Hematopoietic multipotent progenitor cell treated with erythropoietin and hydrocortisone succinate and interleukin-3 and kit ligand, for 4 days (in vitro differentiated cells): ENCODE measurements around the gene CHRNB4.

Experiments used
- DNase-seq: peaks from one replicate; pipeline ENCODE4 v3.0.0-alpha.2; 2015

CHRNB4 gene

GRCh38 chr15:78668987-78669386 lies 28.0 kb upstream of the CHRNB4 start:
- no peak for DNase-seq

GRCh38 chr15:78667578-78668236 lies 26.7 kb upstream of the CHRNB4 start:
- no peak for DNase-seq

GRCh38 chr15:78666010-78666409 lies 25.0 kb upstream of the CHRNB4 start:
- DNase-seq, result no peak

DNA sequence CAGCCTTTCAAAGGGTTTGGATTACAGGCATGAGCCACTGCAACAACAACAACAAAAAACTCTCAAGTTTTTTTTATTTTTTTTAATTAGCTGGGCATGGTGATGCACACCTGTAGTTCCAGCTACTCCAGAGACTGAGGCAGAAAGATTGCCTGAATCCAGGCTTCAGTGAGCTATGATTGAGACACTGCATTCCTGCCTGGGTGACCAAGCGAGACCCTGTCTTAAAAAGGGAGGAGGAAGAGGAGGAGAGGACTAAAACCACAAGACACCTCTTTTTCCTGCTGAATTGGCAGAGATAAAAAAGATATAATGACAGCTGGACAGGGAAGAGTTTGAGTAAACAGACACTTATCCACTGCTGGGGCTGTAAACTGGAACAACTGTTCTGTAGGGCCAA lies 22.7 kb upstream of the CHRNB4 start:
- DNase-seq, result no peak

DNA sequence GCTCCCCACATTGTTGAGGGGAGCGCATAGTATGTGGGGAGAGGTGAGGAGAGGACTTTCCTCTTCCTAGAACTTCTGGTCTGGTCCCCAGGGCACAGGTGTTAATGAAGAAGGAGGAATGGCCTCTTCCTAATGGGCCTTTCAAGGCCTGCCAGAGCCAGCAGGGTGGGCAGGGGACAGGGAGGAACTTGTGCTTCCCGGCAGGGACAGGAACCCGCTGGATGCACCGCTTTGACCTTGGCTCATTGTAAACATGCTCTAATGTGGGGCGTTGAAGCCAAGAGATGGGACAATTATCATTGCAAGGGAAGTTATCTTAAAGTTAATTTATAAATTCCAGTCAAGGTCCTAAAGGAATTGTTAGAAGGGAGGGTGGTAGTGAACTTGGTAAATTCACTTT lies 21.0 kb upstream of the CHRNB4 start:
- no peak for DNase-seq

GRCh38 chr15:78661001-78661400 lies 20.0 kb upstream of the CHRNB4 start:
- no peak for DNase-seq

DNA sequence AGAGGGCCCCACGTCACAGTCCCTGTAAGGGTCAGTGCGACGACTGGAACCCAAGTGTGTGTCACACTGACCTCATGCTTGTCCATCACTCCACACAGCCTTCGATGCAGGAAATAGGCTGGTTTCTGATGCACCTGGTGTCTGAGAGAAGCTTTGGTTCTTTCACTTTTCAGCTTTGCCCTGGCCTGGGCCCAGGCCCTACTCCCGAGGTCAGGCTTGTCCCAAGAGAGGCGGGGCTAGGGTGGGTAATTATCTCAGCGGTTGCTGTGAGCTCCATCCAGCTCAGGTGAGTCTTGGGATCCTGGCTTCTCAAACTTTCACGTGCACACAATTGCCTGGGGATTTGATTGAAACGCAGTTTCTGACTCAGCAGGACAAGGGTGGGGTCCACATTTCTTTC lies 19.6 kb upstream of the CHRNB4 start:
- DNase-seq, result no peak

DNA sequence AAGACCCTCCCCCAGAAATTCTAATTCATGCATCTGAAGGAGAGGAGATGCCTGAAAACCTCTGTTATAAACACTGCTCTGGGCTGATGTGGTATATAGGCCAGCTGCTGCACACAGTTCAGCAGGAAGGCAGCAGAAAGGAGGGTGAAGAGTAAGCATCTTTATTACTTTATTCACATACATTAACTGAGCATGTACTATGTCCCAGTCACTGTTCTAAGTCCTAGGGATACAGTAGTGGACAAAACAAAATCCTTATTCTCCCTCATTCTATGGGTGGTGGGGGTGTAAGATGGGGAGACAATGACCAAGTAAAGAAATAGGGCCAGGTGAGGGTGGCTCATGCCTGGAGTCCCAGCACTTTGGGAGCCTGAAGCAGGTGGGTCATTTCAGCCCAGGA lies 17.8 kb upstream of the CHRNB4 start:
- DNase-seq, result no peak

GRCh38 chr15:78654272-78654671 lies 13.3 kb upstream of the CHRNB4 start:
- no peak for DNase-seq

GRCh38 chr15:78651930-78652615 lies 11.1 kb upstream of the CHRNB4 start:
- no peak for DNase-seq

DNA sequence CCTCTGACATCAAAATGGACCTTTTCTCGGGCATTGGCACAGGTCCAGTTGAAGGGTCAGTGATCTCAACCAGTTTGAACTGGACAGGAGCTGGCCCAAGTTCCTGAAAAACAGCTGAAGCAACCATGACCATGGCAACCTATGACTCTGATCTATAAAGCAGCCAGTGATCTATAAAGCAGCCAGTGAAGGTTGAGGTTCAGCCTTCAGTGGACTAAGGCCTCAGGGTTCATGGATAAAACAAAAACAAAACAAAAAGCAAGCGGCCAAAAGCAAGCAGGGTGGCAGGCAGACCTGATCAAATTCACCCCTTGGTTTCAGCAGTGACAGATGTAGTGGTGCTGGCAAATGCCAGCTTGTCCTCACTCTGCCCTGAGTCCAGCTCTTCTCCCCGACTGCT lies 10.0 kb upstream of the CHRNB4 start:
- no peak for DNase-seq

GRCh38 chr15:78650022-78650421 lies 9.0 kb upstream of the CHRNB4 start:
- DNase-seq, result no peak

DNA sequence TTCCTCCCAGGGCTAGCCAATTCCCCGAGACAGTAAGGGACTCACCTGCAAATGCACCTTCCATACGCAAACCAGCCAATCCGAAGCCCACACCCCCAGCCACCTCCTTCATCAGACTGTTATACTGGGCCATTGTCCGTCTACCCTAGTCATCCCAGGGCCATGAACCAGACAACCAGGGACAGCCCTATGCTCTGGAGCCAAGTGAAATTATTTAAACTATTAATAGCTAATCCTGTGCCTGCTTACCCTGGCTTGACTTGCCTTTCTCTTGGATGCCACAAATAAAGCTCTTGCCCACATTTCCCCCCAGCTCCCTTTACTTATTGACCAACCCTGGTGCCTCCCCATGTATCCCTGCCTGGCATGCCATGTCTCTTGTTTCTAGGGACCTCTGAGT lies 4.0 kb upstream of the CHRNB4 start:
- no peak for DNase-seq

GRCh38 chr15:78642331-78642730 lies 1.3 kb upstream of the CHRNB4 start:
- no peak for DNase-seq

DNA sequence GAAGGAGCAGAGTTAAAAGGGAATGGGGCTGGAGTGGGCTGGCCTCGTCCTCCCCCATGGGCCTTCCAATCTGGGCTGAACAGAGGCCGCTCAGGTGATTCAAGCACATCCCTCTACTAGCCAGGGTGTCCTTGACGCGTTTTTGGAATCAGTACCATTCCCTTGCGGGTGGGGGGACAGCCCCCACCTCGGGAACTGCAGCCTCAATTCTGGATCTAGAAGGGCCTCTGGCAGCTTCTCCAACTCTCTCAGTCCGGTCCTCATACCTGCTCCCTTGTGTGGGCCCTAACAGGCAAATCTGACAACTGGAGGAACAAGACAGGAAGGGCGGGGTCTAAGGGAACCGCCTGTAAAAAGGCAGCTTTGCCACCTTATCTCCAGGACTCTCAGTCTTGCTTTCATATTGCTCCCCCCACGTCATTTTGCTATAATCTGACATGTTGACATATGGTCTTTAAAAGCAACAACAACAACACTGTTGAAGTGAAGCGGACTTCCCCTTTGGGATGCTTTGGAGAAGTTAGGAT lies 802 bp upstream of the CHRNB4 start:
- peak; percentile 39 for DNase-seq

DNA sequence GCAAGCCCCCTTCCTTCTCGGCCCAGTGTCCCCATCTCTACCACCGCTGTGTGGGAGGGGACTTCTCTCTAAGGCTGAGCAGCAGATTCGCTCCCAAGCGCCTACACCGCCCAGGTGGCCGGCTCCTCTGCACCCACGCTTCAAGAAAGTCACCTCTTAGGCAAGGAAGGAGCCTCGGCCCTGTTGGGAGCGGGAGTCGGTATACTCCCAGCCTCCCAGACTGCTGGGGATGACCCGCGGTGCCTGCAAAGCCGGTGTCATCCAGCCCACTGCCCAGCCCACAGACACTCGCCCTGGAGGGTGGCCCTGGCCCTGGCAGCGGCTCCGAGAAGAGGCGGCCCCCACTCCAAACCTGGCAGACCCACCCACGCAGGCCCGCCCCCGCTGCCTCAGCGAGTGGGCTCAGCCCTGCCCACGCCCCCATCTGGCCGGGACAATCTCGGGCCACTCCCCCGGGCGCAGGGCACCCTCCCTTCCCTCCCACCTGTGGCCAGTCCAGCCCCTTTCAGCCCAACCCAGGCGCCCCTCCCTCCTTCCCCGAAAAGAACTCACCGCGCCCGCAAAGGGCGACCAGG lies 396 bp downstream of the CHRNB4 start:
- DNase-seq, result no peak

- DNase-seq, result peak; percentile 80
Measured at GRCh38 chr15:78638658-78639314, 2.2 kb downstream of the CHRNB4 start.

DNA sequence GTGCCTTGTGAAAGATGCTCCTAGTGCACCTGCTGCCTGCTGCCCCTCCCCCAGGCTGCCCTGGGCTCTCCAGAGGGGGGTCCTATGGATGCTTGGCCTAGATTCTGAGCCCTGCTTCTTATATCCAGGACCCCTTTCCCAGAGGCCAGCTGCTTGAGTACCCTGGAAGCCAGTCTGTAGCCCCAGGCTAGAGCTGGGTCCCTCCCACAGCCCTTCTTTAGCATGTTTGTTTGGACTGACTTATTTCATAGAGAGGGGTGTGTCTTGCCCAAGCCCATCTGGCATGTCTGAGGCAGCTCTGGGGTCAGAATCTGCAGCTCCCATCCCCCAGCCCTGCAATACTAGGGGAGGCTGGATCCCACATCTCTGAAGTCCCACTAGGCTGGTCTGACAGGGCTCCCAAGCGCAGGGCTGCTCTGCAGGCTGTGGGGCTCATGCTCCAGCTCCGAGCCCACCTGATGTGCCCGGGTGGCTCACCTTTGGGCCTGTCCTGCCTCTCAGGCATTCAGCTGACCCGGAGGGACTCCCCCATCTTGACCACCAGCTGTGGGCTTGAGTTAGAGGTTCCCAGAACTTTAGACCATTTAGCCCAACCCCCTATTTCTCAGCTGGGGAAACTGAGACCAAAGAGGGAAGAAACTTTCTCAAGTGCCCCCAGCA lies 3.1 kb downstream of the CHRNB4 start:
- no peak for DNase-seq

GRCh38 chr15:78636378-78636859 lies 4.6 kb downstream of the CHRNB4 start:
- no peak for DNase-seq

- DNase-seq, result no peak
Measured at GRCh38 chr15:78635346-78635745, 5.7 kb downstream of the CHRNB4 start.

GRCh38 chr15:78634210-78635145 lies 6.5 kb downstream of the CHRNB4 start:
- no peak for DNase-seq

- no peak for DNase-seq
Measured at GRCh38 chr15:78633348-78633747, 7.7 kb downstream of the CHRNB4 start.
